ENCODE results near the gene GABBR2.
"Not testable (repeated sequence)": the region's sequence is repeated elsewhere in the genome, so short reads cannot be mapped to it uniquely, and the experiment has no call there.

Gene GABBR2

GRCh38 chr9:98506422-98507054, 202.2 kb downstream of the GABBR2 start:
- in situ Hi-C loops (cut with HindIII; ENCODE audit: low pct_unique_long_range_greater_than_20kb, low sequenced_read_pairs) = no loop called here
- no peak for DNase-seq (ENCODE audit: low read depth in 1 of 2, low spot score in 1 of 2)
- no peak for TF ChIP-seq JUND (IDR thresholded peaks at IDR 0.05; ENCODE audit: low read depth)

DNA sequence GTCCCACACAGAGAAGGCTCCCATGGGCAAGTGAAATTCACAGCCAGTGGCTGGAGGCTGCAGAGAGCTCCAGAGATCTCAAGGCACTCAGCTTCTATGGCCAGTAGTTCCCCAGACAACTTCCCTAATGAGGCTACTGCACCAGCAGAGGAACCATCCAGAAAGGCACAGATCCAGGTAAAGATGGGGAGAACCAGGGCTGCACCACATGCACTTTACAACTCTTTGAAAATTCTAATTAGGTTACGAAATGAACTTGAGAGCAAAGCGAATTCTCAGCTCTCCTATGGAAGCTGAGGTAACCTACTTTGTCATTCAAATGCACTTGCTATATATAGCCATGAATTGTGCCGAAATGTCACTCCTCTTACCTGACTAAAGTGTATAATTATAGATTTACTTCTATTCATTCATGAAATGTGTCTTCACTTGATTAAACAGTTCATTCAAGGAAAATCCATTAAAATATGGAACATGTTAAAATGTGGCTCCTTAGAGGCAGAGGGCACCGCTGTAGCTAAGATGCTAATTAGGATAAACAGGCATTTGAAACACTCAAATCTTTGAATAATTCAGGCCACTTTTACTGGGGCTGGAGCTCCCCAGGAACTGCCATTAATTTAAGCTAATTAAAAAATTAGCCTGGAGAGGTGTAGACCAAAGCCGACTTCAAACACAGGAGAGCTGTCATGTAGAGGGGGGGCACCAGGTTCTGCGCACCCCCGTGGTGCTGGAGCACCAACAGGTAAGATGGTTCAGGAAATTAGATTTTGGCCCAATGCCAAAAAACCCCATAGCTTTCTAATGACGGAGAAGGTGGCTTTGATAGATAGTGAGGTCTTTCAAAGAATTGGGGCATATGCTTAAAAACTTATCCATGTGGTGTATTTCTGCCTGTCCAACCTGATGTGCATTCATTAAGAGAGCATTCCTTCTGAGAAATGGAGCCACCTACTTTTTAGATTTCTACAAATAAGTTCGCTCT, 204.1 kb downstream of the GABBR2 start:
- DNase-seq (ENCODE audit: low read depth in 1 of 2, low spot score in 1 of 2) = no peak
- no peak for TF ChIP-seq JUND (IDR thresholded peaks at IDR 0.05; ENCODE audit: low read depth)
- in situ Hi-C loops (cut with HindIII; ENCODE audit: low pct_unique_long_range_greater_than_20kb, low sequenced_read_pairs) = no loop called here

GRCh38 chr9:98503867-98504266, 204.9 kb downstream of the GABBR2 start:
- no peak for DNase-seq (ENCODE audit: low read depth in 1 of 2, low spot score in 1 of 2)
- in situ Hi-C loops (cut with HindIII; ENCODE audit: low pct_unique_long_range_greater_than_20kb, low sequenced_read_pairs) = no loop called here
- no peak for TF ChIP-seq JUND (IDR thresholded peaks at IDR 0.05; ENCODE audit: low read depth)

GRCh38 chr9:98502976-98503325, 205.8 kb downstream of the GABBR2 start:
- in situ Hi-C loops (cut with HindIII; ENCODE audit: low pct_unique_long_range_greater_than_20kb, low sequenced_read_pairs) = no loop called here
- DNase-seq (ENCODE audit: low read depth in 1 of 2, low spot score in 1 of 2) = no peak
- no peak for TF ChIP-seq JUND (IDR thresholded peaks at IDR 0.05; ENCODE audit: low read depth)

GRCh38 chr9:98502311-98502975, 206.3 kb downstream of the GABBR2 start:
- DNase-seq (ENCODE audit: low read depth in 1 of 2, low spot score in 1 of 2) = no peak

GRCh38 chr9:98501819-98502218, 206.9 kb downstream of the GABBR2 start:
- no peak for DNase-seq (ENCODE audit: low read depth in 1 of 2, low spot score in 1 of 2)
- TF ChIP-seq JUND (IDR thresholded peaks at IDR 0.05; ENCODE audit: low read depth) = no peak
- in situ Hi-C loops (cut with HindIII; ENCODE audit: low pct_unique_long_range_greater_than_20kb, low sequenced_read_pairs) = no loop called here

More at GRCh38 chr9:98502311-98502975, 206.3 kb downstream of the GABBR2 start:
- in situ Hi-C loops (cut with HindIII; ENCODE audit: low pct_unique_long_range_greater_than_20kb, low sequenced_read_pairs) = no loop called here
- no peak for TF ChIP-seq JUND (IDR thresholded peaks at IDR 0.05; ENCODE audit: low read depth)

- in situ Hi-C loops (cut with HindIII; ENCODE audit: low pct_unique_long_range_greater_than_20kb, low sequenced_read_pairs); DNase-seq (ENCODE audit: low read depth in 1 of 2, low spot score in 1 of 2): not testable (repeated sequence)
Observed at GRCh38 chr9:98501259-98501658, 207.5 kb downstream of the GABBR2 start.

GRCh38 chr9:98500337-98500919, 208.3 kb downstream of the GABBR2 start:
- no peak for DNase-seq (ENCODE audit: low read depth in 1 of 2, low spot score in 1 of 2)
- TF ChIP-seq JUND (IDR thresholded peaks at IDR 0.05; ENCODE audit: low read depth) = no peak
- in situ Hi-C loops (cut with HindIII; ENCODE audit: low pct_unique_long_range_greater_than_20kb, low sequenced_read_pairs) = no loop called here

- TF ChIP-seq JUND (IDR thresholded peaks at IDR 0.05; ENCODE audit: low read depth) = no peak
- no peak for DNase-seq (ENCODE audit: low read depth in 1 of 2, low spot score in 1 of 2)
- in situ Hi-C loops (cut with HindIII; ENCODE audit: low pct_unique_long_range_greater_than_20kb, low sequenced_read_pairs) = no loop called here
Observed at GRCh38 chr9:98495530-98495929, 213.2 kb downstream of the GABBR2 start.

- no peak for DNase-seq (ENCODE audit: low read depth in 1 of 2, low spot score in 1 of 2)
- no peak for TF ChIP-seq JUND (IDR thresholded peaks at IDR 0.05; ENCODE audit: low read depth)
- in situ Hi-C loops (cut with HindIII; ENCODE audit: low pct_unique_long_range_greater_than_20kb, low sequenced_read_pairs) = no loop called here
Observed at GRCh38 chr9:98494852-98495251, 213.9 kb downstream of the GABBR2 start.

DNA sequence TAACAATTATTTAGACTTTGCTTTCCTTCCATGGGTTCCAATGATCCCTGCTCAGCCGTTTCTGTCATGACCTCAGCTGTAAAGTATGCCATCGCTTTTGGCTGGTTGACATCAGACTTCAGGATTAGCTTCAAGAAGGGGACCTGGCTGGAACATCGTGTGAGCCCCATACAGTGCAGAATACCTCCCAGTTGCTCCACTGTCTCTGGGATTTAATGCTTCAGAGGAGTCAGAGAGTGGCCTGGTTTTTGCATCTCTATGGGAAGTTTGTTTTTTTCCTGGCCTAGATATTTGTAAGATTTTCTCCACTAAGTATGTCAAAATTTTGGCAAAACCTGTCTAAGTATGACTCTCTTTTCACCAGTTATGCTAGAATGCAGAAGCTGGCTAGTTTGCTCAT, 216.9 kb downstream of the GABBR2 start:
- in situ Hi-C loops (cut with HindIII; ENCODE audit: low pct_unique_long_range_greater_than_20kb, low sequenced_read_pairs) = no loop called here
- DNase-seq (ENCODE audit: low read depth in 1 of 2, low spot score in 1 of 2) = no peak
- no peak for TF ChIP-seq JUND (IDR thresholded peaks at IDR 0.05; ENCODE audit: low read depth)

GRCh38 chr9:98491231-98491651, 217.5 kb downstream of the GABBR2 start:
- no peak for TF ChIP-seq JUND (IDR thresholded peaks at IDR 0.05; ENCODE audit: low read depth)
- in situ Hi-C loops (cut with HindIII; ENCODE audit: low pct_unique_long_range_greater_than_20kb, low sequenced_read_pairs) = no loop called here
- DNase-seq (ENCODE audit: low read depth in 1 of 2, low spot score in 1 of 2) = no peak

All from T47D (cell line).